Ascending aorta (tissue), 2 donors: ENCODE measurements around the gene RAD51B. TPM values are rescaled to one million over a fixed set of nuclear protein-coding genes. Genes with fewer than 3 reads are reported as not detected.

ENCODE experiments used
- DNase-seq, 2 donors: peaks; one replicate each; pipeline ENCODE4 v3.0.0-alpha.2; 2019; ENCODE audit warnings: low spot score in 2 of 2
- H3K27ac ChIP-seq, 2 donors: fragments of 200-600 bp; sonication (generic); one replicate each; pipeline ENCODE4 v1.5.1; 2016 to 2017; ENCODE audit warnings: mild to moderate bottlenecking in 1 of 2
- H3K27me3 ChIP-seq: fragments of 200-600 bp; sonication (generic); one replicate; pipeline ENCODE4 v1.5.1; 2017
- H3K36me3 ChIP-seq, 2 donors: fragments of 200-600 bp; sonication (generic); one replicate each; pipeline ENCODE4 v1.5.1; 2016
- H3K4me1 ChIP-seq, 2 donors: fragments of 200-600 bp; sonication (generic); one replicate each; pipeline ENCODE4 v1.5.1; 2016 to 2017; ENCODE audit warnings: mild to moderate bottlenecking in 1 of 2
- H3K4me3 ChIP-seq, 2 donors: fragments of 200-600 bp; sonication (generic); one replicate each; pipeline ENCODE4 v1.5.1; 2016 to 2017; ENCODE audit warnings: mild to moderate bottlenecking in 1 of 2
- H3K9me3 ChIP-seq, 2 donors: fragments of 200-600 bp; sonication (generic); one replicate each; pipeline ENCODE4 v1.5.1; 2016
- CTCF ChIP-seq, 3 experiments: fragments of 200-600 bp in 2 of 3; fragments of 450-650 bp in 1 of 3; sonication (generic) in 2 of 3; IDR thresholded peaks; one replicate each; pipeline ENCODE4 v1.5.1; 2016 to 2019; ENCODE audit warnings: antibody characterized with exemption in 3 of 3, mild to moderate bottlenecking in 1 of 3, moderate library complexity in 1 of 3
- intact Hi-C: fragments of 100-400 bp; cut with DNase I; formaldehyde crosslinking; loops from one replicate; pipeline ENCODE4 v1.15.1; 2023
- total RNA-seq: library from RNA; depleted of rRNA; stranded (reverse); fragments of >200 nt; gene quantifications from one replicate; pipeline ENCODE4 v1.1.0, GENCODE V29; 2016

Gene RAD51B
- total RNA-seq, 1 donor from 2014 or later: not detected

- Histone ChIP-seq H3K36me3 (no peaks in the 10 kb centered on the region), H3K27me3 (no peaks in the 10 kb centered on the region), H3K27ac (no peak overlapping the region), H3K4me1 (peaks cover 0 to 9% of the 10 kb centered on the region in 2 donors), H3K9me3 (no peaks in the 10 kb centered on the region), H3K4me3 (no peak overlapping the region)
- intact Hi-C loops: no loop called here
- no peak for DNase-seq
- TF ChIP-seq CTCF (IDR thresholded peaks at IDR 0.05): no peak
Measured at GRCh38 chr14:68441542-68441941, 622.0 kb downstream of the RAD51B start.

- intact Hi-C loops: no loop called here
- no peak for TF ChIP-seq CTCF (IDR thresholded peaks at IDR 0.05)
Measured at GRCh38 chr14:68442828-68443629, 623.5 kb downstream of the RAD51B start.

GRCh38 chr14:68444449-68445168 is 625.0 kb downstream of the RAD51B start:
- H3K9me3 ChIP-seq: no peaks in the 10 kb centered on the region
- no peaks in the 10 kb centered on the region for H3K27me3 ChIP-seq
- TF ChIP-seq CTCF (IDR thresholded peaks at IDR 0.05): no peak
- H3K4me3 ChIP-seq: no peak overlapping the region
- no peak for DNase-seq
- no peaks in the 10 kb centered on the region for H3K36me3 ChIP-seq
- intact Hi-C loops: no loop called here
- no peak overlapping the region for H3K27ac ChIP-seq
- H3K4me1 ChIP-seq: peaks cover 0 to 9% of the 10 kb centered on the region in 2 donors

More at GRCh38 chr14:68442828-68443629, 623.5 kb downstream of the RAD51B start:
- no peaks in the 10 kb centered on the region for H3K9me3 ChIP-seq
- H3K4me3 ChIP-seq: no peak overlapping the region
- H3K27ac ChIP-seq: no peak overlapping the region
- DNase-seq: no peak
- no peaks in the 10 kb centered on the region for H3K36me3 ChIP-seq
- H3K27me3 ChIP-seq: no peaks in the 10 kb centered on the region
- H3K4me1 ChIP-seq: peaks cover 0 to 9% of the 10 kb centered on the region in 2 donors

- no peak overlapping the region for H3K27ac ChIP-seq
- no peak overlapping the region for H3K4me3 ChIP-seq
- intact Hi-C loops: no loop called here
- TF ChIP-seq CTCF (IDR thresholded peaks at IDR 0.05): no peak
- H3K27me3 ChIP-seq: no peaks in the 10 kb centered on the region
- no peak for DNase-seq
- H3K9me3 ChIP-seq: no peaks in the 10 kb centered on the region
- no peaks in the 10 kb centered on the region for H3K36me3 ChIP-seq
- peaks cover 1 to 9% of the 10 kb centered on the region in 2 donors for H3K4me1 ChIP-seq
Measured at GRCh38 chr14:68446243-68447040, 626.9 kb downstream of the RAD51B start.

GRCh38 chr14:68447581-68448251 is 628.1 kb downstream of the RAD51B start:
- H3K27ac ChIP-seq: no peak overlapping the region

More at GRCh38 chr14:68447581-68448251, 628.1 kb downstream of the RAD51B start:
- no peak overlapping the region for H3K4me3 ChIP-seq
- H3K9me3 ChIP-seq: no peaks in the 10 kb centered on the region
- no peak for TF ChIP-seq CTCF (IDR thresholded peaks at IDR 0.05)
- intact Hi-C loops: no loop called here
- DNase-seq: no peak
- peaks cover 3 to 9% of the 10 kb centered on the region in 2 donors for H3K4me1 ChIP-seq
- H3K27me3 ChIP-seq: no peaks in the 10 kb centered on the region
- no peaks in the 10 kb centered on the region for H3K36me3 ChIP-seq
